Activated T-helper 17 cell treated with anti-CD3 and anti-CD28 coated beads, Interleukin-2, amount 50 U/mL, for 72 hours (primary cell): ENCODE results near the gene NTNG1. TPM values are rescaled to one million over a fixed set of nuclear protein-coding genes. Genes with fewer than 3 reads are reported as not detected.

Source experiments
- ATAC-seq: fragments of 150-1000 bp; cut with Tn5 transposase; replicated peaks from 2 replicates; pipeline ENCODE4 v1.10.0; 2021; ENCODE audit warnings: mild to moderate bottlenecking, moderate library complexity
- H3K27ac Mint-ChIP-seq: one replicate; pipeline ENCODE4 v1.8.0; 2022; ENCODE audit warnings: mixed read lengths
- H3K27me3 Mint-ChIP-seq: one replicate; pipeline ENCODE4 v1.8.0; 2022; ENCODE audit warnings: mixed read lengths
- H3K36me3 Mint-ChIP-seq: one replicate; pipeline ENCODE4 v1.8.0; 2022; ENCODE audit warnings: low read depth, mild to moderate bottlenecking, mixed read lengths
- H3K4me1 Mint-ChIP-seq: one replicate; pipeline ENCODE4 v1.8.0; 2022; ENCODE audit warnings: mixed read lengths
- H3K4me3 Mint-ChIP-seq: one replicate; pipeline ENCODE4 v1.8.0; 2022; ENCODE audit warnings: mild to moderate bottlenecking, mixed read lengths
- H3K9me3 Mint-ChIP-seq: one replicate; pipeline ENCODE4 v1.8.0; 2022; ENCODE audit warnings: mixed read lengths
- total RNA-seq, 2 donors: library from RNA; stranded (reverse); gene quantifications; one replicate each; pipeline ENCODE4 v1.2.3, GENCODE V29; 2022

The NTNG1 gene
- total RNA-seq, 2 donors from 2014 or later: not detected

GRCh38 chr1:107135463-107135862 is 5.4 kb upstream of the NTNG1 start:
- no peak overlapping the region for H3K27ac Mint-ChIP-seq
- H3K4me1 Mint-ChIP-seq: peaks cover 7% of the 10 kb centered on the region
- no peak for ATAC-seq
- H3K4me3 Mint-ChIP-seq: no peak overlapping the region
- H3K36me3 Mint-ChIP-seq: no peaks in the 10 kb centered on the region
- H3K27me3 Mint-ChIP-seq: peaks cover 39% of the 10 kb centered on the region
- H3K9me3 Mint-ChIP-seq: no peaks in the 10 kb centered on the region

DNA sequence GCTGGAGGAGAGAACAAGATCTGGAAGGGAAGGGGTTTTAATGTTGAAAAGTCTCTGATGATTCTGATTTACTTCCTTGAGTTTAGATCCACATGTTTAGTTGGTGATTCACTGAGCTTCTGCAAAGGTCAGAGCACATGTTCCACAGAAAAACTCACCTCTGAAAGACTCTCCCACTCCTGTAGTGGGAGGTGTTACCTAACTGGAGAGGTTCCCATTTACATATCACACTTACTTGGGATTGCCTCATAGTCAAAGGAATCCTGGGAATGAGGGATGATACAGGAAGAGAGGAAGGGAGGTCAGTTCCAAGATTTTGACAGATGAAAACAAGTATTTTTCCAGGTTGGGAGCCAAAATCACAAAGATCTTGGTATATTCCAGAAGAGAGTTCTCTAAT is 2.7 kb upstream of the NTNG1 start:
- no peak for ATAC-seq
- Mint-ChIP-seq H3K4me3 (no peak overlapping the region), H3K27me3 (peaks cover 46% of the 10 kb centered on the region), H3K36me3 (no peaks in the 10 kb centered on the region), H3K9me3 (no peaks in the 10 kb centered on the region), H3K4me1 (peaks cover 7% of the 10 kb centered on the region), H3K27ac (no peak overlapping the region)

GRCh38 chr1:107138767-107139445 is 1.9 kb upstream of the NTNG1 start:
- peaks cover 47% of the 10 kb centered on the region for H3K27me3 Mint-ChIP-seq
- H3K36me3 Mint-ChIP-seq: no peaks in the 10 kb centered on the region
- no peak for ATAC-seq
- H3K4me3 Mint-ChIP-seq: peak overlapping the region; percentile 74
- peaks cover 7% of the 10 kb centered on the region for H3K4me1 Mint-ChIP-seq
- H3K27ac Mint-ChIP-seq: no peak overlapping the region
- H3K9me3 Mint-ChIP-seq: no peaks in the 10 kb centered on the region

DNA sequence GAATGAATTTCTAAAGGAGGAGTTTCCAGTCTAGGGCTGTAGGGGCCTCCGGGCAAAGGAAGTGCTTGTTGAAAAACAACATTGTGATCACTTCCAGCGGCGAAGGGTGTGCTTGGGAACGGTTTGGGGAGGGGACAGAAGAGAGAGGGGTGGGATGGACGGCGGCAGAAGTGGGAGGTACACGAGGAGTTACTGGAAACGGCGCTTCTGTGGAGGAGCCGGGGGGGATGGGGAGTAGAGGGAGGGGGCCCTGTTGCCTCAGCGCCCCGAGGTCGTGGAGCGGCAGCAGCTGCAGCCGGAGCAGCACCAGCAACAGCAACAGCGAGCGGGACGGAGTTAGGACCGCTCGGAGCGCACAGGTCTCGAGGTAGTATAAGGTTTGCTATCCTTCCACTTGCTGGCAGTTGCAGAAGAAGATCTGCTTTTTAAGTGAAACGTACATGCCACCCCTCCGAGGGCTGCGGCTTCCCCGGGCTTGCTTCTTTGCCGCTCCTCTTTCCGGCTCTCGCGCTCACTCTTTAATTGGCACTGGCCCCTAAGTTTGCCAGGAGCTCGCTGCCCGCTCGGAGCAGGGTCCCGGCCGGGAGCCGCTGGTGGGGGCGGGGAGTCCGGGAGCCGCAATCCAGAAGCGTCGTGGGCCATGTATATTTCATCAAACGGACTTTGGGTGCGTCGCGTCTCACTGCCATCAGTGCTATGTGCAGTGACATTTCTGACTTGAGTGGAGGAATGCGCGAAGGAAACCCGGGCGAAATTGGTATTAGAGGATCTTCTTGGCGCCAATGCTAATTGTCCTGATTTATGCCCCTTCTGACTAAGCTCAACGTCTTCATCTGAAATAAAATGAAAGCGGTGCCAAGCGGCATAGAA is 771 bp upstream of the NTNG1 start:
- ATAC-seq: peak; percentile 24
- no peaks in the 10 kb centered on the region for H3K36me3 Mint-ChIP-seq
- peaks cover 47% of the 10 kb centered on the region for H3K27me3 Mint-ChIP-seq
- H3K4me3 Mint-ChIP-seq: peak overlapping the region; percentile 74
- H3K27ac Mint-ChIP-seq: no peak overlapping the region
- H3K9me3 Mint-ChIP-seq: no peaks in the 10 kb centered on the region
- H3K4me1 Mint-ChIP-seq: peaks cover 7% of the 10 kb centered on the region

DNA sequence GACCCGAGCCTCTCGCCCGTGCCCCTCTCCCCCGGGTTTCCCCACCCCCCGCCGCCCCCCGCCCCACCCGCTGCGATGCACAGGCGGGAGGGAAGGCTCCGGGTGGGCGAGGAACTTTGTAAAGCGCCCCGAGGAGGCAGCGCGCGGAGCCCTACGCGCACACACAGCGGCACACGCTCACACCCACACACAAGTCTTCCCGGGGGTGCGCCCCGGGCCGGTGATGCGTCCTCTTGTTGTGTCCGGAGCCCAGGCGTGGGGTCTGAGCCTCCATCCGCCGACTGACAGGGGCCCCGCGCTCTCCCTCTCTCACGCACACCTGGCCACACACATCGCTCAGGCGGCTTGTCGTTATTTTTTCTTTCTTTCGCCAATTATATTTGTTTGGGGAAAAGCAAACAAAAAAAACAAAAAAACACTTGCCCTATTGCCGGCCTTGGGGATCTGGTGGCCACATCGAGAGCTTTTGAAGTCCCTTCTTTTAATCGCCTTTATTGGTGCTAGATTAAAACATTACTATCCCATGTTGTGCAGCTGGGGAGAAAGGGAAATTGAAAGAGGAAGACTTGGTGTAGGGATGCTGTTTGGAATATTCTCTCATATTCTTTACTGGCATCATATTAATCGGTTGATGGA is 770 bp downstream of the NTNG1 start:
- H3K4me1 Mint-ChIP-seq: peaks cover 7% of the 10 kb centered on the region
- H3K27ac Mint-ChIP-seq: no peak overlapping the region
- no peaks in the 10 kb centered on the region for H3K9me3 Mint-ChIP-seq
- peak overlapping the region; percentile 69 for H3K4me3 Mint-ChIP-seq
- peaks cover 55% of the 10 kb centered on the region for H3K27me3 Mint-ChIP-seq
- ATAC-seq: peak; percentile 60
- no peaks in the 10 kb centered on the region for H3K36me3 Mint-ChIP-seq

GRCh38 chr1:107142140-107142542 is 1.3 kb downstream of the NTNG1 start:
- H3K27me3 Mint-ChIP-seq: peaks cover 55% of the 10 kb centered on the region
- H3K9me3 Mint-ChIP-seq: no peaks in the 10 kb centered on the region
- no peaks in the 10 kb centered on the region for H3K36me3 Mint-ChIP-seq
- H3K27ac Mint-ChIP-seq: no peak overlapping the region
- peak overlapping the region; percentile 69 for H3K4me3 Mint-ChIP-seq
- no peak for ATAC-seq
- peaks cover 7% of the 10 kb centered on the region for H3K4me1 Mint-ChIP-seq

DNA sequence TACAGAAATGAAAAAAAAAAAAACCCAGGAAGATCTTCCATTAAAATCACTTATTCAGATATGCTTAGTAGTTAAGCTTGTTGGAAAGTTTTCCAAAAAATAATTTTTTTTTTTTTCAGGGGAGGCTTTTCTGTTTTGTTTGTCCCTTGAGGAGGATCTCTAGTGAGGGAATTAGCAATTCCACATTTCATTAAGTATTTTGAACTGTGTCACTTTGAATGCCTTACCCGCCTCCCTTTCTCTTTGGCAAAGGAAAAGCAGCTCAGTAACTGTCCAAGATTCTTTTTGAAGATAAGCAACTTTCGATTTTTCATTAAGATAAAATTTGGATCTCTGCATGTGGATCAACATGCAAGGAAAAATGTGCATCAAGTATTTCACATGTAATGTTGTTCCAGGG is 1.8 kb downstream of the NTNG1 start:
- ATAC-seq: no peak
- Mint-ChIP-seq H3K36me3 (no peaks in the 10 kb centered on the region), H3K4me3 (no peak overlapping the region), H3K27ac (no peak overlapping the region), H3K9me3 (no peaks in the 10 kb centered on the region), H3K27me3 (peaks cover 54% of the 10 kb centered on the region), H3K4me1 (peaks cover 7% of the 10 kb centered on the region)

DNA sequence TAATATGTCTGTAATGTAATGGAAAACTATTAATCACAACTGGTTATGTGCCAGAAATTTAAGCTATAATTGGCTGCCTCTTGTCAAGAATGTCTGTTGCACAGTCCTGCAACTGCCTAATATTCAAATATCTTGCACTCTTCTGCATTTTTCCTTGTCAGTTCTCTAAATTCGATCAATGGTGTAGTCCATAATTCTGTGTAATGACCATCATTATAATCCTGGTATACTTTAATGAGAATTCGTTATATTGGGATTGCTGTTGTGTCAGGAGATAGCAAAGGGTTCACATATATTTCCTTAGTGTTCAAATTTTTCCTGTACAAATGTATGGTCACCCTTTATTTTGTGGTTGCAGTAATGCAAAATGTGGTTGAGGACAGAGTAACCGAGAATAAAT is 4.8 kb downstream of the NTNG1 start:
- no peak for ATAC-seq
- no peak overlapping the region for H3K27ac Mint-ChIP-seq
- no peaks in the 10 kb centered on the region for H3K9me3 Mint-ChIP-seq
- no peak overlapping the region for H3K4me3 Mint-ChIP-seq
- H3K36me3 Mint-ChIP-seq: no peaks in the 10 kb centered on the region
- H3K27me3 Mint-ChIP-seq: peaks cover 50% of the 10 kb centered on the region
- H3K4me1 Mint-ChIP-seq: no peaks in the 10 kb centered on the region

- H3K27me3 Mint-ChIP-seq: peaks cover 45% of the 10 kb centered on the region
- no peaks in the 10 kb centered on the region for H3K36me3 Mint-ChIP-seq
- no peaks in the 10 kb centered on the region for H3K9me3 Mint-ChIP-seq
- H3K4me1 Mint-ChIP-seq: no peaks in the 10 kb centered on the region
- no peak overlapping the region for H3K27ac Mint-ChIP-seq
- H3K4me3 Mint-ChIP-seq: no peak overlapping the region
- no peak for ATAC-seq
Observed at GRCh38 chr1:107147843-107148242, 7.0 kb downstream of the NTNG1 start.

DNA sequence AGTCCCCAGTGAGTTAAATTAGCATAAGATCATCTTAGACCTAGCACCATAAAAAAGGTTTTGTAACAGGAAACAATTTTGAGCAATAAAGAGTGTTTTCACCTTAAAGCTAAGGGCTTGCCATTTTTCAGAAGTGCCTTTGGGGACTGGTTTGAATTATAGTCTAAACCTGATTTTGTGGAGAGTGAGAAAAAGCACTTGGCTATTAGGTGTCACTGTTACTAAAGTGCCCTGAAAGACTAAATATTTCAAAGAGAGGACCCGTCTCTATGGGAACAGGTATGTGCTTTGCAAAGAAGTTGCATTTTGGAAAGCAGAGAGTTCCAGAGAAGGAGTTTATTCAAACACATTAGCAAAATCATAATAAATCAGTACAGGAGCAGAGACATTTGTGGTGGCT is 9.1 kb downstream of the NTNG1 start:
- Mint-ChIP-seq H3K27ac (no peak overlapping the region), H3K4me1 (no peaks in the 10 kb centered on the region), H3K4me3 (no peak overlapping the region), H3K27me3 (peaks cover 44% of the 10 kb centered on the region), H3K36me3 (no peaks in the 10 kb centered on the region), H3K9me3 (no peaks in the 10 kb centered on the region)
- no peak for ATAC-seq

GRCh38 chr1:107151295-107151694 is 10.5 kb downstream of the NTNG1 start:
- no peak for ATAC-seq
- H3K36me3 Mint-ChIP-seq: no peaks in the 10 kb centered on the region
- H3K9me3 Mint-ChIP-seq: peaks cover 3% of the 10 kb centered on the region
- no peak overlapping the region for H3K27ac Mint-ChIP-seq
- no peaks in the 10 kb centered on the region for H3K4me1 Mint-ChIP-seq
- H3K4me3 Mint-ChIP-seq: no peak overlapping the region
- peaks cover 38% of the 10 kb centered on the region for H3K27me3 Mint-ChIP-seq

DNA sequence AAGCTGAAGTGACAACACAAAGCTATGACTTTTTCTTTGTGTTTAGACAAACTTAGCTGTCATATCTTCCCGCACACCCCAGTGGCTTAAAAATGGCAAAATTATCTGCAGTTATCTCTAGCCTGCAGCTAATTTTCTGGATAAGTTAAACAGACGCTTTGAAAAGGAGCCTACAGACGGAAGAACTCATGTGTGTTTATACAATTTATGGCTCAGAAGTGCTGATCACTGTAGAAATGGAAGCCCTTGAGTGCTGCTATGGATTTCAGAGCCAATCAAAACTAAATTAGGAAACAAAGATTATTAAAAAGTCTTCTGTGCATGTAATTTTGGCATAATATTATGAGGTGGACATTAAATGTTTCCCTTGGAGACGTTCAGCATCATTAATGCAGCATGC is 11.6 kb downstream of the NTNG1 start:
- H3K9me3 Mint-ChIP-seq: peaks cover 3% of the 10 kb centered on the region
- H3K27me3 Mint-ChIP-seq: peaks cover 37% of the 10 kb centered on the region
- H3K36me3 Mint-ChIP-seq: no peaks in the 10 kb centered on the region
- H3K4me1 Mint-ChIP-seq: no peaks in the 10 kb centered on the region
- H3K4me3 Mint-ChIP-seq: no peak overlapping the region
- no peak overlapping the region for H3K27ac Mint-ChIP-seq
- no peak for ATAC-seq

GRCh38 chr1:107153014-107153413 is 12.2 kb downstream of the NTNG1 start:
- Mint-ChIP-seq H3K27me3 (peaks cover 32% of the 10 kb centered on the region), H3K36me3 (no peaks in the 10 kb centered on the region), H3K4me1 (no peaks in the 10 kb centered on the region), H3K27ac (no peak overlapping the region), H3K9me3 (peaks cover 3% of the 10 kb centered on the region), H3K4me3 (no peak overlapping the region)
- no peak for ATAC-seq

DNA sequence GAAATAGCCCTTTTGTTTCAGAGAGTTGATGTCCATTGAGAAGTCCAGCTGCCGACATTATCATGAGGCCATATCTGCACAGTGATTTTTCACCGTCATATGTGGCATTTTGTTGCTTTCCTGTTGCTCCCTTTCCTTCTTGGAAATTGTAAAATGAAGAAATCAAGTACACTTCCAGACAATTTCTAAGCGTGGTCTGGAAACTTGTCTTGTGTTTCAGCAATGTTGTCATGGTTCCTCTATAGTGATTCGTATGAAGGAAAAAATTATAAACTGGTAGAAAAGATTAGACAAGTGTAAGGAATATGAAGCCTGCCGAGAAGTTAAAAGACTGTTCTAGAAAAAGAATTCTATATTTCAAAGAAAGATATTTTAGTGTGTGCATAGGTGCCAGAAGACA is 17.7 kb downstream of the NTNG1 start:
- ATAC-seq: no peak
- Mint-ChIP-seq H3K27me3 (peaks cover 19% of the 10 kb centered on the region), H3K9me3 (peaks cover 3% of the 10 kb centered on the region), H3K4me1 (no peaks in the 10 kb centered on the region), H3K27ac (no peak overlapping the region), H3K36me3 (no peaks in the 10 kb centered on the region), H3K4me3 (no peak overlapping the region)

- Mint-ChIP-seq H3K27me3 (peaks cover 14% of the 10 kb centered on the region), H3K9me3 (peaks cover 3% of the 10 kb centered on the region), H3K4me1 (no peaks in the 10 kb centered on the region), H3K36me3 (no peaks in the 10 kb centered on the region), H3K27ac (no peak overlapping the region), H3K4me3 (no peak overlapping the region)
- no peak for ATAC-seq
Observed at GRCh38 chr1:107158991-107159390, 18.2 kb downstream of the NTNG1 start.
